ENCODE data around the gene CREB3L4. TPM values are rescaled to one million over a fixed set of nuclear protein-coding genes. Genes with fewer than 3 reads are reported as not detected.
"Not testable (repeated sequence)": the region's sequence is repeated elsewhere in the genome, so short reads cannot be mapped to it uniquely, and the experiment has no call there.

Gene CREB3L4
- total and polyA plus RNA-seq, 2 donors = 17.7 to 26.2 TPM

DNA sequence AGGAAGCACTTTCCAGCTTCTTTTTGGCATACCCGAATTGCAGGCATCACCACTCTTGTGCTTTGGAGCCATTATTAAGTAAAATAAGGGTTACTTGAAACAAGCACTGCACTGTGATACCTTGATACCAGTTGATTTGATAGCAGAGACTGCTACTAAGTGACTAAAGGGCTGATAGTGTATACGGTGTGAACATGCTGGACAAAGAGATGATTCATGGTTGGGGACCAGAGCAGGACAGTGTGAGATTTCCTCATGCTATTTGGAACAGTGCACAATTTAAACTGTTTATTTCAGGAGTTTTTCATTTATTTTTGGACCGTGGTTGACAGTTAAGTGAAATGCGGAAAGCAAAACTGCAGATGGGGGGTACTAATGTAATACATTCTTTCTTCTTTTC, 32.7 kb downstream of the CREB3L4 start:
- Histone ChIP-seq H3K9me3 (ENCODE audit: control insufficient read depth in 2 of 2, insufficient read depth in 1 of 2, low read length in 1 of 2) (no peaks in the 10 kb centered on the region), H3K27me3 (ENCODE audit: control insufficient read depth in 2 of 2, insufficient read depth in 1 of 2, low read length in 1 of 2) (no peaks in the 10 kb centered on the region), H3K36me3 (ENCODE audit: control insufficient read depth in 2 of 2, insufficient read depth in 2 of 2, low read length in 1 of 2) (peaks cover 2 to 7% of the 10 kb centered on the region in 2 donors), H3K4me3 (ENCODE audit: low read length in 2 of 2) (no peak overlapping the region), H3K4me1 (ENCODE audit: control insufficient read depth in 2 of 2, insufficient read depth in 2 of 2, low read length in 2 of 2) (no peaks in the 10 kb centered on the region), H3K27ac (ENCODE audit: low read depth in 1 of 2, low read length in 1 of 2) (no peak overlapping the region)
- no peak for DNase-seq (ENCODE audit: low read depth in 6 of 9, low spot score in 9 of 9)
- 95% methylated on average over 4 of the region's 4 CpGs for WGBS

DNA sequence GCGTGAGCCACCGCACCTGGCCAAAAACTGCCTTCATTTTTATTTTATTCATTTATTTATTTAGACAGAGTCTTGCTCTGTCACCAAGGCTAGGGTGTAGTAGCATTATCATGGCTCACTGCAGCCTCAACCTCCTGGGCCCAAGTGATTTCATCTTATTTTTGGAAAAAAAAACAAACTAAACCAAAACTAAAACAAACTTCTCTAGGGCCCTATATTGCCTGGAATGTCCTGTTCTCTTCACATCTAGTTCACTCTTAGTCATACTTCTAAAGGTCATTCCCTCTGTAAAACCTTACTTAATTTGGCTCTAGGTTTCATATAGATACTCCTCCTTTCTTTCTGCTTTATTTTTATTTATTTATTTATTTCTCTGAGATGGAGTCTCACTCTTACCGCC, 38.4 kb downstream of the CREB3L4 start:
- Histone ChIP-seq H3K4me3 (ENCODE audit: low read length in 2 of 2) (no peak overlapping the region), H3K36me3 (ENCODE audit: control insufficient read depth in 2 of 2, insufficient read depth in 2 of 2, low read length in 1 of 2) (no peaks in the 10 kb centered on the region), H3K27me3 (ENCODE audit: control insufficient read depth in 2 of 2, insufficient read depth in 1 of 2, low read length in 1 of 2) (no peaks in the 10 kb centered on the region), H3K27ac (ENCODE audit: low read depth in 1 of 2, low read length in 1 of 2) (no peak overlapping the region), H3K9me3 (ENCODE audit: control insufficient read depth in 2 of 2, insufficient read depth in 1 of 2, low read length in 1 of 2) (no peaks in the 10 kb centered on the region), H3K4me1 (ENCODE audit: control insufficient read depth in 2 of 2, insufficient read depth in 2 of 2, low read length in 2 of 2) (no peaks in the 10 kb centered on the region)
- no peak for DNase-seq (ENCODE audit: low read depth in 6 of 9, low spot score in 9 of 9)
- WGBS = 100% methylated on average over 3 of the region's 3 CpGs

DNA sequence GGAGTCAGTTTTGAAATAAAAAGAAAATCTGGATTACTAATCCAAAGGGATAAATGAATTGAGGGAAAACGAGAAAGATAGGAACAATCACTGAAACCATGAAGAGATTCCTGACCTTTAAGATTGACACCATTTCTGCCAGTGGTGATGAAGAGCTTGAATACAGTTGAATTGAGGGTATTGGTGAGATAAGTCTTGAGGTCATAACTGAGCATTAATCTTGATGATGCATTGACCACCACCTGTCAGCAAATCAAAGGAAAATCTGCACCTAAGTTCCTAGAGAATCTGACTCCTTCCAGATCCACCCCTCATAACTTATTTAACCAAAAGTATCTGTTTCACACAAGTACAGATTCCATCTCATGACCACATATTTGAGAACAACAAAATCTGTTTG, 44.4 kb downstream of the CREB3L4 start:
- DNase-seq (ENCODE audit: low read depth in 6 of 9, low spot score in 9 of 9) = no peak
- no peaks in the 10 kb centered on the region for H3K9me3 ChIP-seq (ENCODE audit: control insufficient read depth in 2 of 2, insufficient read depth in 1 of 2, low read length in 1 of 2)
- no peaks in the 10 kb centered on the region for H3K4me1 ChIP-seq (ENCODE audit: control insufficient read depth in 2 of 2, insufficient read depth in 2 of 2, low read length in 2 of 2)
- H3K27me3 ChIP-seq (ENCODE audit: control insufficient read depth in 2 of 2, insufficient read depth in 1 of 2, low read length in 1 of 2) = no peaks in the 10 kb centered on the region
- WGBS = 92% methylated on average over 1 of the region's 1 CpG
- H3K36me3 ChIP-seq (ENCODE audit: control insufficient read depth in 2 of 2, insufficient read depth in 2 of 2, low read length in 1 of 2) = no peaks in the 10 kb centered on the region
- no peak overlapping the region for H3K4me3 ChIP-seq (ENCODE audit: low read length in 2 of 2)
- no peak overlapping the region for H3K27ac ChIP-seq (ENCODE audit: low read depth in 1 of 2, low read length in 1 of 2)

DNA sequence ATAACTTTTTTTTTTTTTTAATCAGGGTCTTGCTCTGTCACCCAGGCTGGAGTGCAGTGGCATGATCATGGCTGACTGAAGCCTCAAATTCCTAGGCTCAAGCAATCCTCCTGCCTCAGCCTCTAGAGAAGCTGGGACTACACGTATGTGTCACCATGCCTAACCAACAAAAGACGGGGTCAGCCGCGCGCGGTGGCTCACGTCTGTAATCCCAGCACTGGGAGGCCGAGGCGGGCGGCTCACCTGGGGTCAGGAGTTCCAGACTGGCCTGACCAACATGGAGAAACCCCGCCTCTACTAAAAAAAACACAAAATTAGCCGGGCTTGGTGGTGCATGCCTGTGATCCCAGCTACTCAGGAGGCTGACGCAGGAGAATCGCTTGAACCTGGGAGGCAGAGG, 44.8 kb downstream of the CREB3L4 start:
- not testable (repeated sequence) for H3K4me3 ChIP-seq (ENCODE audit: low read length in 2 of 2); H3K27ac ChIP-seq (ENCODE audit: low read depth in 1 of 2, low read length in 1 of 2); DNase-seq (ENCODE audit: low read depth in 6 of 9, low spot score in 9 of 9); H3K4me1 ChIP-seq (ENCODE audit: control insufficient read depth in 2 of 2, insufficient read depth in 2 of 2, low read length in 2 of 2); H3K9me3 ChIP-seq (ENCODE audit: control insufficient read depth in 2 of 2, insufficient read depth in 1 of 2, low read length in 1 of 2); H3K36me3 ChIP-seq (ENCODE audit: control insufficient read depth in 2 of 2, insufficient read depth in 2 of 2, low read length in 1 of 2); H3K27me3 ChIP-seq (ENCODE audit: control insufficient read depth in 2 of 2, insufficient read depth in 1 of 2, low read length in 1 of 2)
- 98% methylated on average over 14 of the region's 14 CpGs for WGBS

DNA sequence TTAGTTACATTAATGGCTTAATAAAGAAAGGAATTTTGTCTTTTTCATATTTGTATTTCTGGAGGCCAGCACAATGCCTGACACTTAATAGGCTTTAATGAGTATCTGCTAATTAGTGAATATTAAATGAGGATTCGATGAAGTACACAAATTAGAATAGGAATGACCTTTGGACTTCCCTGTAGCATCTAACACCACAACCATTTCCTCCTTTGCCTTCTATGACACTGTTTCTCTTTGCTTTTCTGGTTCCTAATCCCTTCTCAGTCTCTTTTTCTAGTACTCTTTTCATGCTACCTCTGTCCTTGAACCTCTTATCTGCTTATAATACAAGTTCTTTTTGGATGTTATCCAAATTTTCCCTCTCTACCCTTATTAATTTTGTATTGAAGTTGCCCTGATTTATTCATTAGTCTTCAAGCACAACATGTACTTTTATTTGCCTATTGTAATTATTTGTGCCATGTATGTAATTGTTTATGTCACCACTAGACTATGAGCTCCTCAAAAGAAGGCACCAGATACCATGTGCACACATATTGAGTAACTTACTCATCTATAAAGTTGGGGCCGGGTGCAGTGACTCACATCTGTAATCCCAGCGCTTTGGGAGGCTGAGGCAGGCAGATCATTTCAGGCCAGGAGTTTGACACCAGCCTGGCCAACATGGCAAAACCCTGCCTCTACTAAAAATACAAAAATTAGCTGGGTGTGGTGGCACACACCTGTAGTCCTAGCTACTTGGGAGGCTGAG, 46.6 kb downstream of the CREB3L4 start:
- no peaks in the 10 kb centered on the region for H3K27me3 ChIP-seq (ENCODE audit: control insufficient read depth in 2 of 2, insufficient read depth in 1 of 2, low read length in 1 of 2)
- no peak overlapping the region for H3K4me3 ChIP-seq (ENCODE audit: low read length in 2 of 2)
- 94% methylated on average over 3 of the region's 3 CpGs for WGBS
- H3K4me1 ChIP-seq (ENCODE audit: control insufficient read depth in 2 of 2, insufficient read depth in 2 of 2, low read length in 2 of 2) = no peaks in the 10 kb centered on the region
- no peaks in the 10 kb centered on the region for H3K36me3 ChIP-seq (ENCODE audit: control insufficient read depth in 2 of 2, insufficient read depth in 2 of 2, low read length in 1 of 2)
- H3K9me3 ChIP-seq (ENCODE audit: control insufficient read depth in 2 of 2, insufficient read depth in 1 of 2, low read length in 1 of 2) = no peaks in the 10 kb centered on the region
- no peak overlapping the region for H3K27ac ChIP-seq (ENCODE audit: low read depth in 1 of 2, low read length in 1 of 2)
- no peak for DNase-seq (ENCODE audit: low read depth in 6 of 9, low spot score in 9 of 9)

DNA sequence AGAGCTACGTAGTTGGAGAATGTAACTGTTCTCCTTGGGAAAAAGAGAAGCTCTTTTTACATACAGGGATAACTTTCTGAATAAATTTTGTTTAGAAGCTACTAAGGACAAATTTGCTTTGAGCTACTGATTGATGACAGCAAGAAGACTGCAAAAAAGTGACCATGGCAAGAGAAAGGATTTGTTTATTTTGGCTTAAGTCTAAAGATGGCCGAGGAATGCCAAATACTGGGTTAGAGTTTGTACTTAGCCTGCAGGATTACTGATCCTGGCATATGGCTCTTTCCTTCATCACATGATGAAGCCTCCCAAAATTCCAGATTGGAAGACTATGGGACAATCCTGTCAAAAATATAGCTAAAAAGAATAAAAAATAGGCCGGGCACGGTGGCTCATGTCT, 51.6 kb downstream of the CREB3L4 start:
- no peak overlapping the region for H3K27ac ChIP-seq (ENCODE audit: low read depth in 1 of 2, low read length in 1 of 2)
- H3K4me1 ChIP-seq (ENCODE audit: control insufficient read depth in 2 of 2, insufficient read depth in 2 of 2, low read length in 2 of 2) = no peaks in the 10 kb centered on the region
- no peaks in the 10 kb centered on the region for H3K9me3 ChIP-seq (ENCODE audit: control insufficient read depth in 2 of 2, insufficient read depth in 1 of 2, low read length in 1 of 2)
- H3K27me3 ChIP-seq (ENCODE audit: control insufficient read depth in 2 of 2, insufficient read depth in 1 of 2, low read length in 1 of 2) = no peaks in the 10 kb centered on the region
- no peak overlapping the region for H3K4me3 ChIP-seq (ENCODE audit: low read length in 2 of 2)
- 95% methylated on average over 4 of the region's 4 CpGs for WGBS
- DNase-seq (ENCODE audit: low read depth in 6 of 9, low spot score in 9 of 9) = no peak
- H3K36me3 ChIP-seq (ENCODE audit: control insufficient read depth in 2 of 2, insufficient read depth in 2 of 2, low read length in 1 of 2) = no peaks in the 10 kb centered on the region

DNA sequence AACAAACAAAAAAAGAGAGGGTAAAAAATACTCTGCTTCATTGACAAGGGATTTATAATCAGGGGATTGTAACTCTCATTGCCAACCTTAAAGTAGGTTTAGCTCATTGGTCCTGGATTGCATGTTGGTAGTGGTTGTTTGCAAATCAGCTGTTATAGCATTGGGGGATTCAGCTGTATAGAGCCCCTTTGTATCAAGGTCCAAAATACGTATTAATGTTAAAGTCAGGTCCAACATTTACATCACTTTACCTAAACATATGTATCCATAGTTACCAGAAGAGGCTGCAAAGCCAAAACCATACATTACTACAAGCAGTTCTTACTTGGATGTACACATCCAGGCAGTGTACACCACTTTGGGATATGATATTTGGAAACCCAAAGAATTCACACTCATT, 52.2 kb downstream of the CREB3L4 start:
- DNase-seq (ENCODE audit: low read depth in 6 of 9, low spot score in 9 of 9) = no peak
- Histone ChIP-seq H3K36me3 (ENCODE audit: control insufficient read depth in 2 of 2, insufficient read depth in 2 of 2, low read length in 1 of 2) (no peaks in the 10 kb centered on the region), H3K27me3 (ENCODE audit: control insufficient read depth in 2 of 2, insufficient read depth in 1 of 2, low read length in 1 of 2) (no peaks in the 10 kb centered on the region), H3K9me3 (ENCODE audit: control insufficient read depth in 2 of 2, insufficient read depth in 1 of 2, low read length in 1 of 2) (no peaks in the 10 kb centered on the region), H3K4me3 (ENCODE audit: low read length in 2 of 2) (no peak overlapping the region), H3K4me1 (ENCODE audit: control insufficient read depth in 2 of 2, insufficient read depth in 2 of 2, low read length in 2 of 2) (no peaks in the 10 kb centered on the region), H3K27ac (ENCODE audit: low read depth in 1 of 2, low read length in 1 of 2) (no peak overlapping the region)
- WGBS = 97% methylated on average over 1 of the region's 1 CpG

Other genes with a start within 250 kb of the CREB3L4 start
- 18.2 TPM for gene INTS3, start 239.9 kb upstream of the CREB3L4 start, total RNA-seq
- gene INTS3, start 239.9 kb upstream of the CREB3L4 start, polyA plus RNA-seq = 59.9 TPM
- gene SLC27A3, start 192.5 kb upstream of the CREB3L4 start, total RNA-seq = 8.4 TPM
- gene SLC27A3, start 192.5 kb upstream of the CREB3L4 start, polyA plus RNA-seq = 48.5 TPM
- gene GATAD2B, start 44.9 kb upstream of the CREB3L4 start, total RNA-seq = 6.6 TPM
- gene GATAD2B, start 44.9 kb upstream of the CREB3L4 start, polyA plus RNA-seq = 11.9 TPM
- gene DENND4B, start 21.2 kb upstream of the CREB3L4 start, total RNA-seq = 9.6 TPM
- gene DENND4B, start 21.2 kb upstream of the CREB3L4 start, polyA plus RNA-seq = 76.0 TPM
- 9.8 TPM for gene CRTC2, start 9.3 kb upstream of the CREB3L4 start, total RNA-seq
- 70.5 TPM for gene CRTC2, start 9.3 kb upstream of the CREB3L4 start, polyA plus RNA-seq
- gene SLC39A1, start 4.4 kb upstream of the CREB3L4 start, total RNA-seq = 33.8 TPM
- 44.9 TPM for gene SLC39A1, start 4.4 kb upstream of the CREB3L4 start, polyA plus RNA-seq
- 134 TPM for gene JTB, start 9.8 kb downstream of the CREB3L4 start, total RNA-seq
- 180 TPM for gene JTB, start 9.8 kb downstream of the CREB3L4 start, polyA plus RNA-seq
- gene RAB13, start 18.4 kb downstream of the CREB3L4 start, total RNA-seq = 12.3 TPM
- 98.2 TPM for gene RAB13, start 18.4 kb downstream of the CREB3L4 start, polyA plus RNA-seq
- gene RPS27, start 22.9 kb downstream of the CREB3L4 start, total RNA-seq = 10,992 TPM
- gene RPS27, start 22.9 kb downstream of the CREB3L4 start, polyA plus RNA-seq = 16,610 TPM
- 0.14 TPM for gene NUP210L, start 187.2 kb downstream of the CREB3L4 start, total RNA-seq
- 0.05 TPM for gene NUP210L, start 187.2 kb downstream of the CREB3L4 start, polyA plus RNA-seq
- gene TPM3, start 224.2 kb downstream of the CREB3L4 start, total RNA-seq = 315 TPM
- 304 TPM for gene TPM3, start 224.2 kb downstream of the CREB3L4 start, polyA plus RNA-seq
- gene CFAP141, start 238.4 kb downstream of the CREB3L4 start, total RNA-seq = not detected
- not detected for gene CFAP141, start 238.4 kb downstream of the CREB3L4 start, polyA plus RNA-seq

Data from thymus (tissue), 11 donors.